ENCODE results near the gene MFNG.

GRCh38 chr22:37482244-37482643 is 3.9 kb downstream of the MFNG start:
- TF ChIP-seq CTCF (IDR thresholded peaks at IDR 0.05) (no peak), POLR2A (IDR thresholded peaks at IDR 0.05) (no peak)
